ENCODE measurements around the gene C10orf90.

Gene C10orf90

DNA sequence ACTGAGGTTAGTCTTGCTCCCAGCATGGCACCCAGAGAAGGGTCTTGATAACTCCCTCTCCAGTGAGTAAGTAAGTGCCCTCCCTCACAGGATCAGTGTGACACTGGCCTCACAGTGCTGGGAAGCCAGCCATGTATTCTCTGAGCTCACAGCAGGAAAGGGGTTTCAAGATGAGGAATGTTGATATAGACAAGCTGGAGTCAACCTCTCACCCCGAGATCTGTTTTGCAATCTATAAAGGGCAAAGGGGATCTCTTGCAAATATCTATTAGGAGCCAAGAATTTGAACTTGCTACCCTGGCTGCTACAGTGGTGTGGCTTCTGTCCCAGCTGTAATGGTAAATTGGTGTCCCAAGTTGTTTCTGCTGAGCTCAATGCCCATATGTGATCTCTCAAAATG, 212.0 kb downstream of the C10orf90 start:
- no peak for DNase-seq

DNA sequence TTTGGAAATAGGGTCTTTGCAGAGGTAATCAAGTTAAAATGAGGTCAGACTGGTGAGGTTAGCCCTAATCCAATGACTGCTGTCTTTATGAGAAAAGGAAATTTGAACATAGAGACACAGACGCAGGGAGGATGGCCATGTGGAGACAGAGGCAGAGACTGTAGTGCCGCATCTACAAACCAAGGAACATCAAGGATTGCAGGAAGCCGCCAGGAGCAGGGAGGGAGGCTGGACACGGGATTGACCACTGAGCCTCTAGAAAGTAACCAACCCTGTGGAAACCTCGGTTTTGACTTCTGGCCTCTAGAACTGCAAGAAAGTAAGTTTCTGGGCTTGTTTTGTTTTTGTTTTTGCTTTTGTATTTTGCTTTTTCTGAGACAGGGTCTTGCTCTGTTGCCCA, 213.9 kb downstream of the C10orf90 start:
- DNase-seq, result no peak

DNA sequence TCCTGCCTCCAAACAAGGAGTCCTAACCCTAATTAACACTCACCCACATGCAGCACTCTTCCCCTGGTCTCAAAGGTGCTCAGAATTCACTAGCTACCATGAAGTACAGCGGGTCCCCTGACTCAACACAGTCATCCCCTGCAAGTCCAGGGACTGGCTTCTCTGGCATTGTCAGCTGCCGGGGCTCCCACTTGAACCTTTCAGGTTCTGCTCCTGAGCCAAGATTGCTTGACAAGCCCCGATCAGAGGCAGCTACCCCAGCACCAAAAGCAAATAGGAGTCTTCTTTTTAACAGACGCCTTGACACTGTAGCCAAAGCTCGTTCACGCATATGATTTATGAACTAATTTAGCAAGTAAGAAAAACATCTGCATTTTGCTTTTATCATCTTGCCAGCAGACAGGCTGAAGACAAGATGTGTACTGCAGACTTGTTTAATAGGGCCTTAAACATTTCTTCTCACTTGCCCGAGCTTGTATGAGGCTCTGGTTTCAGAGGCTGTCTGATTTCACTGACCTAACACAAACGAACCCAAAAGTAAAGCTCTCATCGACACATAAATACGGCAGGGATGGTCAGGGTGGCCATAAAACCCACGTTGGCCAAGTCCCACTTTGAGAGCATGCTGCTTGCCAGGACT, 214.6 kb downstream of the C10orf90 start:
- DNase-seq, result no peak

DNA sequence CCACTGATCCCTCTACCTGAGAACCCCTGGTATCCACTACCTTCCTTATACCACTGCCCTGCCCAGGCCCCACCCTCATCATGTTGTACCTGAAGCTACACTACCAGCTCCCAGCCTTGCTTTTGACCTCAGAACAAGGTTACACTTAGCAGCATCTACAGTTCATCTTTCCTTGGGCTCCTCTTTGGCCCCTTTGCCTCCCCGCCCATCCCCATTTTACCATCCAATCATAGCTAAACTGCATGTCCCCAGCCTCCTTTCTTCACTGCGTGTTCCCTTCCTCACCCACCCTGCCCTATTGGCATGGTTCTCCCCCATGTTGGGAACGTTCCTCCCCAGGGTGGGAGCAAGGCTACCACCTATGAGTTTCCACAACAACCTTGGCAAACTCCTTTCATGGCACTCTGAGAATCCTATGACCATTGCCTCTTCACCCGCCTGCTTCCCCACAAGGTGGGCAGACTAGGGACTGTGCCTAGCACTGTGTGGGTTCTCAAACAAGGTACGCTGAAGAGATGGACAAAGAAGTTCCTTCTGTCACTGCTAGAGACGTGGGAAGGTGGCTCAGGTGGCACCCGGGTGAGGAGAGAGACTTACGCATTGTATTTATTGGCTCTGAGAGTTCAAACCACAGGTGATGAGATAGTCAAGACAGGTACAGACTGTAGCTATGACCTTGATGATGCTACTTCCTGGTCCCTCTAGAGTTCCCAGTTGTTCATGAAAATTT, 215.3 kb downstream of the C10orf90 start:
- DNase-seq, result no peak

DNA sequence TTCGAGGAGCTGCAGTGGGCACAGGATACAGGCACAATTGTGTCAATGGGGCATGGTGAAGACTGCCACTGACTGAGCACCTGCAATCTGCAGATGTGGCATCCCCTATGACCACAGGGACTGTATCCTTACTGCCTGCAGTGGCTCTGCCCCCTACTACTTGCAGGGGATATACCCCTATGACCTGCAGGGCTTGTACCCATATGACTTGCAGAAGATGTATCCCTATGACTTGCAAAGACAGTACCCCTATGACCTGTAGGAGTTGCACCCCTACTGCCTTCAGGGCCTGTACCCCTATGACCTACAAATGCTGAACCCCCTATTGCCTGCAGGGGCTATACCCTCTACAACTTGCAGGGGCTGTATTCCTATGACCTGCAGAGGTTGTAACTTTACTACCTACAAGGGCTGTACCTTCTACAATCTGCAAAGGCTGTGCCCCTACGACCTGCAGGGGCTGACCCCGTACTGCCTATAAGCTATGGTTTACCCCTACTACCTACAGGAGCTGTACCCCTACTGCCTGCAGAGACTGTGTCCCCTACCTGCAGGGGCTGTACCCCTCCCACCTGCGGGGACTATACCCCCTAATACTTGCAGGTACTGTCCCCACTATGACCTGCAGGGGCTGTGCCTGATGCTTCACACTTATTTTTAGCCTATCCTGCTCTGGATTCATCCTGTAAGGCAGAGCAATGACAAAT, 216.3 kb downstream of the C10orf90 start:
- no peak for DNase-seq

DNA sequence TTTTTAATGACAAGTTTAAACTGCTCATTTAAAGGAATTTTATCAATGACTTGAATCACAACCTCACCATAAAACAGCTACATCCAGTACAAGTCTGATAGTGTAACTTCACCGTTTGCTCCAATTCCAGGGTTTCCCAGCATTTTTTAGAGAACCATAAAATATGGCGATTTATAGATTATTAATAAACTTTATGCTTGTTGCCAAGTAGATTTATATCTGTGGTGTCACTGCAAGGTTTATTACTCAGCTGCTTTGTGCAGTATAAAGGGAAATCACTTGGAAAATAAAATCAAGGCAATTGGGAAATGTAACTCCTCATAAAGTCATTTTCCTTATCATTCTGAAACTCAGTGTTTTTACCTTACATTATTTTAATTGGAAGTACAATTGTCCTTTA, 218.2 kb downstream of the C10orf90 start:
- DNase-seq, result no peak

DNA sequence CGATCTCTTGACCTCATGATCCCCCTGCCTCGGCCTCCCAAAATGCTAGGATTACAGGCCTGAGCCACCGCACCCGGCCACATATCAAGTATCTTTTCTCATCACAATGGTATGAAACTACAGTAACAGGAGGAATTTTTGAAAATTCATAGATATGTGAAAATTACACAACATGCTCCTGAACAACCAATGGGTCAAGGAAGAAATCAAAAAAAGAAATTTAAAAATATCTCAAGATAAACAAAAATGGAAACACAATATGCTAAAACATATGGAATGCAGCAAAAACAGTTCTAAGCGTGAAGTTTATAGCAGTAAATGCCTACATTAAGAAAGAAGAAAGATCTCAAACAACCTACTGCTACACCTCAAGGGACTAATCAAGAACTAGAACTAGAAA, 222.4 kb downstream of the C10orf90 start:
- DNase-seq, result no peak

DNA sequence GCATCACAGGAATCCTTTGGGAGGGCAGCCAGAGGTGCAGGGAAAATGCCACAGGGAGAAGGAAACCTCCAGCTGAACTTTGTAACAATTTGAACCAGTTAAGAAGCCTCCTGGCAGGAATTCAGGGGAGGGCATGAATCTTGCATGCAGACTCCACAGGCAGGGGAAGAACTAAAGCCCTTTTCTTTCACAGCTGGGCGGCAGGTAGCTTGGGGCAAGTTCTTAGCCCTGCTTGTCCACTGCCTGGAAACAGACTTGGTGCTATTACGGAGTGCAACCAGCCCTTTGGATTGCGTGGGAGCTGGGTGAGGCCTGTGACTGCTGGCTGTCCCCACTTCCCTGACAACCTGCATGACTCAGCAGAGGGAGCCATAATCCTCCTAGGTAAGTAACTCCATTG, 230.6 kb downstream of the C10orf90 start:
- DNase-seq, result no peak

DNA sequence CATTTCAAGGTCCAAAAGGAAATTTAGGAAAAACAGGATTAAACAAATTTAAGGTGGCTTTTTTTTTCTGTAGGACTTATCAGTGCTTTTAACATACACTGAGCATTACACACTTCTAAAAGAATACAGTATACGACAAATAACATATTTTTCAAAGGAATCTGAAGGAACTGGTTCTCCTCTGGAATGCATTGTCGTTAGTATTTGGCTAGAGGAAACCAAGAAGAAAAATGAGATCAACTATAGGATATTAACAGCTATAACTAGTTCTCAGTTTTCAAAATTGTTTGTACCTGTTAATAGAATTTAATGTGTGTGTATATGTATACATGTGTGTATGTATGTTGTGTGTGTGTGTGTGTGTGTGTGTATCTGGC, 232.1 kb downstream of the C10orf90 start:
- no peak for DNase-seq

DNA sequence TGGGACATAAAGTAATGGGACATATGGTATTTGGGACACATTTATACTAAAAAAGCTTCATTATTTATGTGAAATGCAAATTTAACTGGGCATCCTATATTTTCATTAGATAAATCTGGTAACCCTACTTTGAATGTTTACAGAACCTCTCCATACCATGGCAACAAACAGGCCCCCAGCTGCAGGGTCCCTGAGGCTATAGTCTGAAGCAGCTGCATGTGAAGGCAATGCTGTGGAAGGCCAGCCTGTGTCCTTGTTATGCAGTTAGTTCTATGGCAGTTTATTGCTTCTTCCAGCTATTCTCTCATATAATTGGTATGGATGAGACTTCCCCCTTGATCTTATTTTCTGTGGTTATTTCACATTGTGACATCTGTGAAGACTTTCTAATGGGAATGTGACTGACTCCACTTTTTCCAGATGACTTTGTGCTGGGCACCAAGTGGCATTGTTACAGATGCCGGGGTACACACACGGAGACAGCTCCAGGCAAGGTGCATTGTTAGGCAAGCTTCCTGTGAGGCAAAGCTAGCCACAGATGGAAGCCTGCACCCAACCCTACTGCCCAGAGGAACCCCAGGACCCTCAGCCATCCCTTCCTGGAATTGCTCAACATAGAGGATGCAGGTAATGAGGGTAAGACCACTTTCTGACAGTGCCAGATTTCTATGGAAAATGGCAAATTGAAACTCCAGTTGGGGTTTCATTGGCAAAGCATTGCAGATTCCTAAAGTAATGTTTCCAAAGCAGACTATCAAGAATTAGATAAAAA, 232.7 kb downstream of the C10orf90 start:
- no peak for DNase-seq

DNA sequence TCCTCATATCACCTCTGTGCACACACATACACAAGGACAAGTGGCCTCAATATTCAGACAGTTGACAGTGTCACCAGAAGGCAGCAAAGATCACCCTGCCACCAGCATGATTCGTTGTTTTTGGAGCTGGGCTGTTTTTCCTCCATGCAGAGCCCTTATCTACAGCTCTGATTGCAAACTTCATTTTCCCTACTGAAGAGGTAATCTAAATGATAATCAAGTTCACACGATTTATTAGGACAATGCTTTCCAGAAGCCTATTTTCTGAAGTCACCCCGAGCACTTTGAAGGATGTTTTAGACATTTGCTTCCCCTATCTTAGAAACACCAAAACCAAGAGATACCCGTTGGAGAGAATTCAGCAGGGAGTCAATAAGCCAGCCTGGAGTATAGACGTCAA, 236.3 kb downstream of the C10orf90 start:
- DNase-seq, result no peak

DNA sequence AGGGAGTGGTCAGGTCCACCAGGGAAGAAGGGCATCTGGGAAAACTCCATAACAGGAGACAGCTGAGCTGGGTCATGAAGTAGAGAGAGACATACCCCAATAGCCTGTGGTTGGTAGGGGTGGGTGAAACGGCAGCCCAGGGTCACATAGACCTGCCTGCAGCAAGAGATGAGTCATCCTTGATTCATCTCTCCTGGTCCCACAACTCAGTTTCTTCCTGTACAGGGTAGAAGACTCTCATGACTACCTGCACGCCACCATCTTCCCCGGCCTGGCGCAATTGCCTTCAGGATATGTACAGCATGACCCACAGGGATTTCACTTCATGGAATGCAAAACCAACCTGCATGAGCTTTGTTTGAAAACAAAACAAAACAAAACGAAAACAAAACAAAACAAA, 237.1 kb downstream of the C10orf90 start:
- DNase-seq, result no peak

DNA sequence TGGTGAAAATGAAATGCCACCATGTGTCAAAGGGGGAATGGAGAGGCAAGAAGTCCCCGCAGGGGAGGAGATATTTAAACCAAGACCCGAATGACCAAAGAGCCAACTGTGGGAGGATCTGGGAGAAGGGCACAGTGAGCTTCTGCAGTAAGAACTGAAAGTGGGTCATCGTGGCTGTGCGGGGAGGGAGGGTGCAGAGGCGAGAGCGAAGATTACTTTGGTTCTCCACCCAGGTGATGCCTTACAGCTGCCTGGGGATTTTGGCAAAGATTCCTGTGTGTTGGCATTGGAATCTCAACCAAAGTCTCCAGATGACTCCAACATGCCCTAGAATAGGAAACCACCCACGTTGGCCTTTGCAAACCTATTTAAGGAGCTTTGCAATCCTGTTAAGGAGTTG, 238.0 kb downstream of the C10orf90 start:
- no peak for DNase-seq

DNA sequence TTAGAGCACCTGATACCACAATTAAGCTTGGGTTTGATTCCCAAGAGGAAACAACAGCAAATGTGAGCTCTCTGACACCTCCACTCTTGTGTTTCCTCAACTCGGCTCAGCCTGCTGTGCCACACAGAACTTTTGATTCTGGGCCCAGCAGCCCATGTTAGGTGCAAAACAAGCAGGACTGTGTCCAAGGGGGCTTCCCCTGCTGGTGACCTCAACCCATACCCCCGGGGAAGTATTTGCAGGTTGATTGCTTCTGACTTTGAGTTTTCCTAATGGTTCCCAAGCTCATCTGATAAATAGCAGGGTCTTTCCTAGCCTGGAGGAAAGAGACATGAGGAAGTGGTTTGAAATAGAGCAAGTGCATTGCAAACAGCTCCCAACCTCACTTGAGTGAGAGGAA, 238.7 kb downstream of the C10orf90 start:
- DNase-seq, result no peak

DNA sequence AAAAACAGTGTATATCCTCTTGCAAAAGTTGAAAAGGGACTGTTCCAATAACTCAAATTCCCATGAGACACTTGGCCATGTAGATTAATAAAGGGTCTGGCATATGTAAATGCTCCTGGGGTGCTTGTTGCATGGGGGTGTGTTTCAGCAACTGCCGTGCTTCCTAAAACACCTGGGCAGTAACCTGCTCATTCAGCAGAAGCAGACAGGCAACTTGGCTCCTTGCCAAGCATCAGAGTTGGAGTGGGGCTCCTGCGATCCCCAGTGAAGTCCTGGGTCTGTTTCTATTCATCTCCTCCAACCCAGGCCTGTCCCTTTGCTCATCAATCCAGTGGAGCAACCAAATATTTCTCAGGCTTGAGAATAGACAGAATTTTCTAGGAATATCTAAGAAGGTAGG, 240.0 kb downstream of the C10orf90 start:
- no peak for DNase-seq

DNA sequence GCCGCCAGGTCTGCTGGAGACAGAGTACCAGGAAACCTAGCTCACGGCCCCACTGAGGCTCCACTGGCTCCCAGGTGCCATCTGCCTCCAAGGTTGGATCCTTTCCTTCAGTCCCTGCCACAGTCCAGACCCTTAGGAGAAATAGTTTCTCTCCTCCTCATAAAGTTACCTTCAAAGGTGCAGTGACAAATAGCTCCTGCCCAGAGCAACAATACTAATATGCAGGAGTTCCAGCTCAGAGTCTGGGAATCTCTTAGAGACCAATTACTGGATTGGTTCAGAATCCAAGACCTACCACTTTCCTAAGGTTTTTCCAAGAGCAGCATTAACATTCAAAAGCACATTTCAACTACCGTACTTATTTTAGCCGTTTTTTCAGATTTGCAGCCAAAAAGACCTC, 241.2 kb downstream of the C10orf90 start:
- DNase-seq, result no peak

DNA sequence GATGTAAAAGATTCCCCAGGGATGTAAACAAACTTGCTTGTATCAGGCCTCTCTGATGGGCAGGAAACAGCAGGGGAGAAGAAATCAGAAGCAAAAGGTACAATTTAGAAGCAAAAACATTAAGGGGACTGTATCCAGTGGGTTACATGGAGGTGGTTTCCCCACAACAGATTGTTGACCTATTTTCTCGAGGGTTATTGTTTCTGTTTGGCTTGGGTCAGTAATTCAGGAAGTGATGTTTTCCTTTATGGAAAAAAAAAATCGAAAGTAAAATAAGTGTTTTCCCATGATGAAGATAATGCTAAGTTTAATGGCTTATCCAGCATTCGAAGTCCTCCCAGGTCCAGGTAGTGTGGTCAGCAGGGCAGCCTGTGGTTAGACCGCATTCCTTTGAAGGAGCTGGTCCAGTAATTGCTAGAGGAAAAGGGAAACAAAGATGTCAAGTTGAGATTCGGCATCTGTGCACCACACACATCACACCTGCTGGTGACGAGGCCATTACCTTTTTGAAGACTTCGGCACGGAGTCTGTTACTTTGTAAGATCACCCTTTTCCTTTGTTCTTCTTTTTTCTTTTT, 244.9 kb downstream of the C10orf90 start:
- DNase-seq, result no peak

DNA sequence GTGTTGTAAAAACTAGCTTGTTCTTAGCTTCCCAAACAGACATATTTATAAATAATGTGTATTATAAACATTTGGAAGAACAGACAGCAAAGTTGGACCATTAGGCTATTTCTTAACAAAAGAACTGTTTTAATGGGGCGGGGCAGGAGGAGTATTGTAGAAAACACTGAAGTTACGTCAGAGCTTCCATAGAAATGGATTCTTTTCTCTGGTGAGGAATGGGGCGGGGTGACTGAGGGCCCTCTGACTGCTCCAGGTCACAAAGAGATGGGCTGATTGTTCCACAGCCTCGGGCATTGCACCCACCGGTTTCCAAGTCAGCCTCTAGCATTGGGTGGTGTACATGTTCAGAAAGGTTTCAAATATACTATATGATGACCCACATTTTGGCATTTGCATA, 245.5 kb downstream of the C10orf90 start:
- no peak for DNase-seq

DNA sequence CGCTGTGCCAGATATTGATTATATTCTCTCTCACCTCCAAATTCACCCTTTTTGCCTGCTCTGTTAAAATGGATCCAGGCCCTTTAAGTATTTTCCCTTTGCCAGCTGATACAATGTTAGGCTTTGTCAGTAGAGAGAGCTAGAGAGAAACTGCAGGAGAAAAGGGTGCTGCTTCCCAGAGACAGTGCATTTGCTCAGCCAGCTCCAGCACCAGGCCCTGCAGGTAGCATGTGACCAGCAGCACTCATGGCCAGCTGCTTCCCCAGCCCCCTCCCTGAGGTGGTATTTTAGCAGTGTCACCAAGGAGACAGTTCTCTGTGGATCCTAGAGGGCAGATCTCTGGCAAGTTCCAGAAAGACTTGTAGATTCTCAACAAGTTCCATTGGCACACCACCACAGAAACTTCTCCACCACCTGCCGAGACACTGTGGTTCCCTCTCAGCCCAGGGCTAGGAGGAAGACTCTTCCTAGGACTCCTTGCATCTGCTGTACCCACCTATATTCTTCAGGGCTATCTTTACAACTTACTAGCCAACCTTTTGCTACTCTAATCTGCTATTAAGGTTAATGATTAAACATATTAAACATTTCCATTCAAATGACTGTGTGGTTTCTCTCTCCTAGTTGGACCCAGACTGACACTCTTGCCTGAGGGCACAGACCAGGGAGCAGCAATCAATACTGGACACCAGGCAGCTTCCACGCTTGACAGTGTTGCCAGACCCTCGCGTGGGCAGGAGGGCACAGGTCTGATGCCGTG, 246.6 kb downstream of the C10orf90 start:
- DNase-seq, result no peak

DNA sequence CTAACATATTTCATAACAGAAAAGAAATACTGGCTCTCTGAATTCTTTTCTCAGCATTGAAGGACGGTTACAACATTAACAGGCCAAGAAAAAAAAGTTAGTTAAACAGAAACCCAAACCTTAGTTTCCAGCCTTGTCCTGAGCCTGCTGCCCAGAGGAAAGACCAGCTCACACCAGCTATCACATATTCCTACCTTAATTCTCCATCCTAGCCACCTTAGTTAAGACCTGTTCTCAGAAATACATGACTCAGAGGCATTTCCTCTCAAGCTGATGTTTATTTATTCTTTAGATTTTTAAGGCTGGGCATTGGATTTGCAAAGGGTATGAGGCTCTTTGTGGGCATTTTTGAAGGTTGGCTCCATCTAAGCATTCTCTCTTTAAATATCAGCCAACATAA, 247.9 kb downstream of the C10orf90 start:
- no peak for DNase-seq

DNA sequence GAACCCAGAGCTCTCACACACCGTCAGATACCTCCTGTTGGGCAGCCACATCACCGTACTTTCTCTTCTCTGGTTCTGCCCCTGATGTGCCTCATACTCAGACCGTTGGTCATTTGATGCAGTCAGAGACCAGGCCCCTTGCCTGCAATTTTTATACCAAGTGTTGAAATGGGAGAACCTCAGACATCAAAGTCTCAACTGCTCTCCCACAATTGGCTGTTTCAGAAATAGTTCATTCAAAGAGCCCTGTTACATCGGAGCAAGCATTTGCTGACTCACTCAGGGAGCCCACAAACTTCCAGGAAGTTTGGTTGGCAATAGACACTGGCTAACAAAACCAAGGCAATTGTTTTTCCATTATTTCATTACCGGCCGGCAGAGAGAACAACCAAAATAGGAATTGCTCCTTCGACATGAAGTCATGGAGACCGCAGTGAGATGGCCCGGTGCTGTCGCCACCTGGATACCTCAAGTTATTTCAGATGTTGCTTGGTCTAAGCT, 248.7 kb downstream of the C10orf90 start:
- no peak for DNase-seq

All from CD4-positive, alpha-beta T cell treated with Interferon gamma for 1 hour (primary cell).